ELR (cell line): ENCODE data around the gene ITPK1.
A peak's percentile ranks its signal among the peaks of the same experiment; 100 is the strongest.

ENCODE experiments used
- DNase-seq: peaks from one replicate; pipeline ENCODE4 v3.0.0-alpha.2; 2015; ENCODE audit warnings: low read depth

Gene ITPK1

GRCh38 chr14:92951261-92951660 is 164.5 kb downstream of the ITPK1 start:
- no peak for DNase-seq

GRCh38 chr14:92950773-92951172 is 165.0 kb downstream of the ITPK1 start:
- DNase-seq = no peak

GRCh38 chr14:92950193-92950540 is 165.6 kb downstream of the ITPK1 start:
- no peak for DNase-seq

- no peak for DNase-seq
Observed at GRCh38 chr14:92949496-92950192, 166.1 kb downstream of the ITPK1 start.

- no peak for DNase-seq
Observed at GRCh38 chr14:92948647-92949046, 167.1 kb downstream of the ITPK1 start.

GRCh38 chr14:92946847-92947545 is 168.7 kb downstream of the ITPK1 start:
- no peak for DNase-seq

- DNase-seq = peak; percentile 50
Observed at GRCh38 chr14:92945959-92946846, 169.5 kb downstream of the ITPK1 start.

GRCh38 chr14:92945544-92945943 is 170.2 kb downstream of the ITPK1 start:
- DNase-seq = no peak

- no peak for DNase-seq
Observed at GRCh38 chr14:92944976-92945375, 170.7 kb downstream of the ITPK1 start.

- no peak for DNase-seq
Observed at GRCh38 chr14:92943855-92944570, 171.7 kb downstream of the ITPK1 start.

GRCh38 chr14:92942976-92943710 is 172.6 kb downstream of the ITPK1 start:
- DNase-seq = no peak

GRCh38 chr14:92942576-92942975 is 173.1 kb downstream of the ITPK1 start:
- no peak for DNase-seq

GRCh38 chr14:92942136-92942535 is 173.6 kb downstream of the ITPK1 start:
- no peak for DNase-seq

GRCh38 chr14:92941531-92941930 is 174.2 kb downstream of the ITPK1 start:
- DNase-seq = no peak

- no peak for DNase-seq
Observed at GRCh38 chr14:92940543-92940942, 175.2 kb downstream of the ITPK1 start.

- no peak for DNase-seq
Observed at GRCh38 chr14:92939699-92940098, 176.0 kb downstream of the ITPK1 start.

- no peak for DNase-seq
Observed at GRCh38 chr14:92938890-92939671, 176.6 kb downstream of the ITPK1 start.

GRCh38 chr14:92938235-92938875 is 177.4 kb downstream of the ITPK1 start:
- peak; percentile 11 for DNase-seq

GRCh38 chr14:92937051-92937937 is 178.4 kb downstream of the ITPK1 start:
- no peak for DNase-seq
